NCI-H2171 (cell line): Measurements from ENCODE around the gene ICA1.

Source experiments
- DNase-seq: peaks from one replicate; lab custom pipeline; 2025; lab: John Stamatoyannopoulos, UW

ICA1 gene

DNA sequence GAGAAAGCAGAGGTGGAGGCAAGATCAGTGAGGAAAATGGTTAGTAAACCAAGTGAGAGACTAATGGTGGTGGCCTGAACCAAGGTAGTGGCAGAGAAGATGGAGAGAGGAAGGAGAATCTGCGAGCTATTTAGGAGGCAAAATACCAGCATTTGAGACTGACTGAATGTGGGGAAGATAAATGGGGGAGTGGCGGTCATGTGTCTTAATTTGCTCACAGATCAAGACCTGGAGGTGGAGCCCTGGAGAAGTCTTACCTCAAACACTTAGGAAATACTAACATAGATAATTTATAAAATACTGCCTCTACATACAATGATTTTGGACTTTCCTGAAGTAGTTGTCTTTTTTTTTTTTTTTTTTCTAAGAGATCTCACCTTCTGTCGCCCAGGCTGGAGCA is 34.7 kb downstream of the ICA1 start:
- no peak for DNase-seq

DNA sequence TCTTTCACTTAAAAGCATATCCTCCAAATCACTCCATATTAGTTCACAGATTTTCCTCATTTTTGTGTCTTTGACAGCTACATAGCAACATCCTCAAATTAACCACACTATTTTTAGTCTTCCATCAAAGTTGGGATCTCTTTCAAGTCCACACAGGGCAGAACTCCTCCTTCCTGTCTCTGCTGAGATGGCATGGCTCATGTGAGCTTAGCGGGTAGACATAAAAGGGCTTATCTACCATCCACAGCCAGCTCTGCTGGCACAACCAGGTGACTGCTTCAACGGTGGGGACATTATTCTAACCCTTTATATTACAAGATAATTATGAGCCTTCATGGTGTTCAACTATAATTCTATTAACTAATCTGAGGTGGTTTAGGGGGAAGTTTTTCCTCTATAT is 35.5 kb downstream of the ICA1 start:
- no peak for DNase-seq

DNA sequence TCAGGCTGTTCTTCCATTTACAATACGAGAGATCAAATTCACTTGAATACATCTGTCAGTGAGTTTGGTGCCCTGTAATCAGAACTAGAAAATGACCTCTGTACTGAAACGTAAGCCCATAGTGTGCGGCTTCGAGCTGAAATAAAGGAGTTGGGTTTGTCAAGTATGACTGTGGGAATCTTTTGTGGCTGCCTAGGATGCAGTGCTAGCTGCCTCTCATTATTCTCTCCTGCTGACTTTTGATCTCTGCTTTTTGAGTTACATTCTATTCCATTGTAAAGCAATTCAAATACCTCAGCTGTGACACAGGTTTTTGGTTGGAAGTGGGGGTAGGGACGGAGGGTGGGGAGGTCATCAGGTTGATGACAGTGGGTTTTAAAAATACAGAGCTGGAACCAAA is 40.4 kb downstream of the ICA1 start:
- DNase-seq: no peak

DNA sequence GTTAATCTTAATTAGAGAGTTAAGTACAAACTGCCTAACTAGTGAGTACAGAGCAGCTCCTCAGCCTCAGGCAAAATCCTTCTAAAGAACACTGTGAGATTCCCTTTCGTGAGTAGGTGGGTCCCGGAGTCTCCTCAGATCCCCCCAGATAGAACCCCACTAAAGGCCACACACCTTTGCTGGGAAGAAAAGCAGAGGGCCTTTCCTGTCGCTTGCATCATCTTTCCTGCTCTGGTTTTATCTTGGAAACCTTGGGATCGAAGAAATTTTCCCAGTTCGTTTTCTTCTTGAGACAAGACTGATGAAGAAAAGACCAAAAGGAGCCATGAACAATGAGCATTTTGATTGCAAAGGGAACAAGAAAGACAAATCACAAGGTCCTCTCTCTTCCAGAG is 40.9 kb downstream of the ICA1 start:
- DNase-seq: no peak

DNA sequence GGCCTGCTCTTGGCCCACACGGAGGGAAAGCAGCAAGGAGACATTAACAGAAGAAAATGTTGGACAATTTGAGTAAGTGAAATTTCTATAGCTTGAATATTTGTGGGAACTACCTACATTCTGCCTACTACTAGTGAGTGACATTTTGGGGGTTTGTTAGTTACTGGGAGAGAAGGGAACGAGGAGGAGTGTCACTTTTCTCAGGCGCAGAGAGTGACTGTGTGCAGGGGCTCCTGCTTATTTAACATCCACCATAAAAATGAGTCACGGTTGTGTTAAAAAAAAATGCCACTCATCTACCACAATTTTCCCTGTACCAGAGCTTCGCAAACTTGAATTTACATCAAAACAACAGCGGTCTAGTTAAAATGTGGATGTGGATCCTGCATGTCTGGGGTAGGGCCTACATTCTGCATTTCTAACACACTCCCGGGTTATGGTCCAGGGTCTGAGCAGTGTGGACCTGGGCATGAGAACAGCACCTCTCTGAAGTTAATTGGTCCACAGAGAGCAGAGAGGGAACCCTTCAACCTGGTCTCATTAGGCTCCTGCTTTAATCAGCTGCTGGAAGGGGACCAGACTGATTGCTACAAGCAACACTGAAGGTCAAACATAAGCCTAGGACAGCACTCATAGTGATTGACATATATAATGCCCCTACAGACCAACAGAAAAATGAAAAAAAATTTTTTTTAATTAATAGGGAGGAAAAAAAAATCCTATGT is 41.4 kb downstream of the ICA1 start:
- no peak for DNase-seq

DNA sequence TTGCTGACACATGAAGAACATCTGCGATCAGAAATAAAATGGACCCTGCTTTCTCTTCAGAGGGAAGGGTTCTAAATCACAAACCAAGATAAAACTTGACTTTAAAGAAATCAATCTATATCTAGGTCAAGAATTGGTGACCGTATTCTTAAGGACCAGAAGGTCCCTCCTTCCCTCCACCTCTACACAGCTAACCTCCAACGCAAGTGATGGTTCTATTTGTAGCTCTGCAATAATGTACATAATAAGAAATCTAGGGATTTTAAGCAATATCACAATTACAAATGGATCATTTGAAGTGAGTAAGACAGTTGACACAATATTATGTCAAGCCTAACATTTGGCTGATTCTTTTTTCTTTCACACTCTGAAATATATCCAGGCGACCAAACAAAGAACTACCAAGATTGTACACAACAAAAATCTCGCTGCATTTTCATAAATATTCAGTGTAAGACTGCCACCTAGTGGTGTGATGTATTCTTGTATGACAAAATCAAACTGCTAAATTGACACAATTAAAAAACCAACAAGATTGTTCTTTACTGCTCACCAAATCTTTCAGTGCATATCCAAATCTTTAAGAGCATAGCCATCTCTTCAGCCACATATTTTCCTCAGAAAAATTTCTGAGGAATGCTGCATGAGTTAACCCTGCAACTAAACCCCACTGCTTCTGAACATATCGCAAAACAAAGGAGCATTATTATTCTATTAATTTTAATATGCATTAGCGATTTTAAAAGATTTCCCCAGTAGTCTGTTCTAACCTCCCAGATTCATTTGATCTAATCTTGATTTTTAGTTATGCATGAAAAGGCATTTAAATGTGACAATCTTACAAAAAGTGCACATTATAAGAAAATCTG is 44.5 kb downstream of the ICA1 start:
- DNase-seq: peak; percentile 74

DNA sequence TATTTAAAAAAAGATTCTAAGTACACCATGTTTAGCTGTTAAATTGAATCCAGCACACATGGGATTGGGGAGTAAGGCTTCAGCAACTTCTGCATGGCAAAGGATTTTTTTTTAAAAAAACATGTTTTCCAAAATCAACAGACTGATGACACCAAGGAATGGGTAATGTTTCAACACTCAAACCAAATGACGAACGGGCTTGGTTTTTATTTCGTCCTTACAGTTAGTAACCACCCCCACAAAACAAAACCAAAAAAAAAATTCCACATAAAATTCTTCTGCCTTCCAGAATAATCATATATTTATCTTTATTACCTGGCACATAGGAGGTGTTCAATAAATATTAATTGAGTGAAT is 45.7 kb downstream of the ICA1 start:
- no peak for DNase-seq

DNA sequence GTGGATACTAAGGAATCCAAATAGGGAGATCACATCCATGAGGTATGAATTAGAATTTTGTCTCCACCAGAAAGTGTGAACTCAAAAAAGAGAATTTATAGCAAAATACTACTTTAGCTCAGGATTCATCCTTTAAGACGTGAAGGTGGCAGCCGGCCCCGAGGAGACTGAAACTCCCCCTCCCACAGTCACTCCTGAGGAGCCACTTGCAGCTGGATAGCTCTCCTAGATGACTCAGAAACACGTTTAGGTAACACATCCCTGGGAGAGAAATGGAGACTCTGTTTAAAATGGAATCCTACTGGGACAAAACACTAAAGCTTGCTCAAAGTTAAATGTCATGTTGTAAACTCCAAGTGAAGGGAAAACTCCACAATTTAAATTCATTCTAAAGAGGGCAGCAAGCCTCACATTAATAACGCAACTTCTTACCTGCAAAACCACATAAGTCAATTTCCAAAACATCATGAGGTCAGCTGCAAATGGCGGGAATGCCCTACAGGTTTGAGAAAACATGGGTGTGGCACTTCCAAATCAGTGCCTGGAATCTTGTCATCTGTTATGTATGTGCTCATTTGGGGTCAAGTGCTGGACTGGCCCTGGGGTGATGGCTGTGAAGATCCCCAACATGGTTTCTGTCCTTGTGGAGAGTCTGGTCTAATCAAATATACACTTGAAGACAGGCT is 46.2 kb downstream of the ICA1 start:
- no peak for DNase-seq

DNA sequence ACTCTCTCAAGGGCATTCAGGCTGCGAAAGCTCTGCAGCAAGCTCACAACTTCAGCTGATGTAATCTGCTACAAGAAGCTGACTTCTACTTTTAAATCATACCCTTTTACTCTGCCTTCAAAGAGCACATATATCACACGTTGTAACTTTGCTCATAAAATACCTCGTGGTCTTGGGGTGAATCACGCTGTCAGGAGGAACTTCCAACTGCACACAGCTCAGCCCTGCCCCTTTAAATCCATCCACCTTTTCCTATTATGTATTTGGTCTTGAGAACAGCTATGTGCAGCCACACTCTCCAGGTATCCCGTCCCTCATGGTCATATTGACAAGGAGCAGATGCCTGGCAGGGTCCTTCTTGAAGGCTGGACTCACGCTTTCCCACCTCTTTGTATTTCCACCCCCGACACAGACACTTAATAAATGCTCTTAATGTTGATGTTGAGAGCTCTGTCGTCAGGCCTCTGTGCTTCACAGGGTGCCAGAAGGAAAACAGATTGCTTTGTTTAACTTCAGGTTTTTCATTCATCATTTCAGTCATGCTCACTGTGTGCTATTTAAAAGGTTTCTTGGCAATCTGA is 47.6 kb downstream of the ICA1 start:
- DNase-seq: no peak

DNA sequence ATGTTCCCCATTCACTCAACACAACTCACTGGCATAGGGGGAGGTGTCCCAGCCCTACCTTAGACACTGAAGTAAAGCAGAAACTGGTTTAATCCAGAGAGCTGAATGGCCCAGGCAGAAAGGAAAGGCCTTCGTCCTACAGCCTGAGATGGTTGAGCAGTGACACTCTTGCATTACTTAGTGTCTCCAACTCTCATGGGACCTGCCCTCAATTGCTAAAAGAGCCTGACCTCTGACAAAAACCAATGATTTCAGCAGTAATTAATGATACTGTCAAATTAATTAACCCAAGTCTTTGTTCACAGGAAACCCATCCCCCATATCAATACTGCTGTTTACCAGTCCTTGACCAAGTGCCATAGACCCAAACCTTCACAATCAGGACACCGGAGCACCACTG is 48.6 kb downstream of the ICA1 start:
- no peak for DNase-seq

DNA sequence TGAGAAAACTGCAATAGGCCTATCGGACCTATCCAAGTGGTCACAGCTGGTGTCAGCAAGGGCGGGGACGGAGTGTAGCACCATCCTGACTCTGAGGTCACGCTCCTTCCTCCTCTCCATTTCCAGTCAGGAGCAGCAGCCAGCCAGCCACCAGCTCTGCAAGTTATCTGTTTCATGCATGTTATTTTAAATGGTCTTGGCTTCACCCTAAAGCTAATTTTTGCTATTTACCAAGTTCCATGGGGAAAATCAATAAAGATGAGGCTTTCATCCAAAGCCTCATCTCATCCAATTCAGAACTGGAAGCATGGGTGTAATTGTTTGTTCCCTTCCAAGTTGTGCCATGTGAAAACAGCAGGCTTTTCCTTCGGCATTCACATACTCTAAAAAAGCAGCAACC is 49.3 kb downstream of the ICA1 start:
- DNase-seq: no peak

DNA sequence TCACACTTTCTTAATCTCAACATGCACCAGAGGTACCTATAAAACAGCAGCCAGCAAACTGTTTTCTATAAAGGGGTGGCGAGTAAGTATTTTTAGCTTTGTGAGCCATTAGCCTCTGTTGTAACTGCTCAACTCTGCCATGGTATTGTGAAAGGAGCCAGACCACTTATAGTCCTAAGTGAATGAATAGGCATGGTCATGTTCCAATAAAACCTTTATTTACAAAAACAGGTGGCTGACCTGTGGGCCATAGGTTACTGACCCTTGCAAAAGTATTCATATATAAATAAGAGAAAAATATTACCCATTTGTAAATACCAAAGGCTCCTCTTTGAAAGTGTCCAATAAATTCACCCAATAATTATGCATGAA is 50.3 kb downstream of the ICA1 start:
- DNase-seq: no peak

DNA sequence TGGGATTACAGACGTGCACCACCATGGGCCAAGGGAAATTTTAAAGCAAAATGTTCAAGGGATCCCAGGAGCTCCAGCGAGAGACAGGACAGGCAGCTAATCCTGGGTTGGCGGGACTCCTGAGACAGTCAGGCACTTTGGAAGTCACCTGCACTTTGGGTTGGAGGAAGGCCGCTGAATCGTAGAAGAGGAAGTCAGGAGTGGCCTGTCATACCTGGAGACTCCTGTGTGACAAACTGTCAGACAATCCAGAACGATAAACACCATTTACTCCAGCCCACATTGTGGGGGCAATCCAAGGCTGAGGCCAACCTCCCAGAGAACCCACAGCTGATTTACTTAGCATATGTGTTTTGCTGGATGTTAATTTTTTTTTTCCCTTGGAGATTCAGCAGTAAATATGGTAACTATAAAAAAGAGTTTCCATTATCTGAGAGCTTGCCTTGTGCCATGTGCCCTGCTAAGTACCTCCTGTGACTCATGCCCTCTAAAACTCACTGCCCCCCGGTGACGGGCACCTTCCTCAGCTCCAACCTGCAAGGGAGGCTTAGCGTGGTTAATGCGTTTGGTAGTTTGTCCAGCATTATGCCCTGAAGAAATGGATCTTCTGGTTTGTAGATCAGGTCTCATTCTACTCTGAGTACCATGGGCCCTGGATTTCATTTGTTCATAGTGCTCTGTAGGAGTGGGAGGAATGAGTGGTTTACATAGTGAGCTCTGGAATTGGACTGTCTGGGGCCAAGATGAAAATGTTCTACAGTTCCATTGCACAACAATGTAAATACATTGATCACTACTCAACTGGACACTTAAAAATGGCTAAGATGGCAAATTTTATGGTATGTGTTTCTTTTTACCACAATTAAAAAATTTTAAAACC is 50.9 kb downstream of the ICA1 start:
- DNase-seq: no peak

DNA sequence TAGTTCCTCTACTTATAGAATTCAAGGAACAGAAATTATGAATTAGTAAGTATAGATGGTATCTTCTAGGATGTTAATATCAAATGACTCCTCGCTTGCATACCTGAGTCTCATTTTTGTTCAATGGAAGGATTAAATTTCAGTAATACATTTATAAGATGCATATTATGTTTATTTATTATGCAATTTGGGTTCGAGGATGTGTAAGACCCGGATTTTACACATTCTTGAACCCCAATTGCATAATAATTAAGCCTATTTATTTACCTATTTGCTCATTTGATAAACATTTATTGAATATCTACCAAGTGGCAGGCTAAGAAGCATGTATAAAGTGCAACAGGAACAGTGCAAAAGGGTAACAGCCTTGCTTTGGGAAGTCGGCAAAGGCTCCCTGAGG is 52.6 kb downstream of the ICA1 start:
- DNase-seq: no peak

DNA sequence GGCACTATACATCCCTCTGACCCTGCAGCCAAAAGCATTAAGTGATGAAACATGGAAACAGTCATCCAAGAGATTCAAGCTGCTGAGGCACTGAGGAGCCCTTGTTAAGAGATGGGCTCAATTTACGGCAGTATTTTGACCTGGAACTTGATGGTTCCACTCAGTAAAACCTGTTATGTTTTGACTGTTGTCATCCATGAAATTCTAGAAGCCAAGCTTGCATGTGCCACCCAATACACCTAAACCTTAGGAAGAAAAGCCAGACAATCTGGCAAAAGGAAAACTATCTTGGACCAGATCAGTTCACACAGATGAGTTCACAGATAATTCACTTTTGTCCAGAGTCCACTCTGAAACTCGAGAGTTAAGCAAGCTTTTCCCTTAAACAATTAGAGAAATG is 53.2 kb downstream of the ICA1 start:
- no peak for DNase-seq

DNA sequence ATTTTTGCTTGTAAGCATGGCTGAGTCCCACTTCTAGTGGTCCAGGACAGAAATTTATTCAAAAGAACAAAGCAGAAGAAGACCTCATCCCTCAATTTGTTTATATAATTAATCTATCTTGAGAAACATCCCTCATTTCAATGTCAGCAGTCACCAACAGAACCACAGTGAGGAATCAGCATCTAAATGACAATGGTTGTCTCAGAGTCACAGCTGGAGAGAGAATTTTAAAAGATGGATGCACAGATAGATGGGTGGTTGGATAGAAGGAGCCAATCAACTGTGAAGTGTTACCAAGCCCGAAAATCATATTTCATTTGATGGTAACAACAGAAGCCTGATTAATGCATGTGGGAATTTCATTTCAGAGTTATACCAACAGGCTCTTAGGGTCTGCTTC is 55.0 kb downstream of the ICA1 start:
- DNase-seq: no peak

DNA sequence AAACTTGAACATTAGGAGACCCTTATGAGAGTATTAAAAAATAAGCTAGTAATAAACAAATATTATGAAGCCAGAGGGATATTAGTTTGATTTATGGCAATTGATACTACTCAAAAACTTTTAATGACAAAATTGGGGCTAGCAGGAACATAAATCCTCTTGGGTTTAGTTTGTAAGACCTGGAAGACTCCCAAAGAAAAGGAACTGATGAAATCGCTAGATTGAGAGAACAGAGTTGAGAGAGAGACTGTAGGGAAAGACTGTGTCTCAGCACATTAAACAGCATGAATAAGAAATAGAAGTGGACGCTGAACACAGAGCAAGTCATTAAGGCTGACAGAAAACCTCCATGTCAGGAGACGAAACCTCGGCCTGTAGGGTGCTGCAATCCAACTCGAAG is 56.4 kb downstream of the ICA1 start:
- no peak for DNase-seq

DNA sequence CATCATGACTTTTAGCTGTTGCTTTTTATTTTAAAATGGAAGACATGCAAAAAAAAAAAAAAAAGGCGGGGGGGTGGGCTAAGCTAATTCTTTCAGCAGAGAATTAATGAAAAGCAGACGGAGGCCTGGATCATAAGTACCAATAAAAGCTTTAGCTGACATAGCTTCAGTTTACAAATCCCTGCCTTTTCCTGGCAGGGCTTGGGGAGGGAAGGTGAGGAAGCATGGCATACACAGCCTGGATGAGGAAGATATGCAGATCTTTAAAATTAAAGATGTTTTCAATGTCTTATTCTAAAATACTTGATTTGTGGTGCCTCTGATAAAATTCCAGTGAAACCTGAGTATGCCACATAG is 57.0 kb downstream of the ICA1 start:
- no peak for DNase-seq

DNA sequence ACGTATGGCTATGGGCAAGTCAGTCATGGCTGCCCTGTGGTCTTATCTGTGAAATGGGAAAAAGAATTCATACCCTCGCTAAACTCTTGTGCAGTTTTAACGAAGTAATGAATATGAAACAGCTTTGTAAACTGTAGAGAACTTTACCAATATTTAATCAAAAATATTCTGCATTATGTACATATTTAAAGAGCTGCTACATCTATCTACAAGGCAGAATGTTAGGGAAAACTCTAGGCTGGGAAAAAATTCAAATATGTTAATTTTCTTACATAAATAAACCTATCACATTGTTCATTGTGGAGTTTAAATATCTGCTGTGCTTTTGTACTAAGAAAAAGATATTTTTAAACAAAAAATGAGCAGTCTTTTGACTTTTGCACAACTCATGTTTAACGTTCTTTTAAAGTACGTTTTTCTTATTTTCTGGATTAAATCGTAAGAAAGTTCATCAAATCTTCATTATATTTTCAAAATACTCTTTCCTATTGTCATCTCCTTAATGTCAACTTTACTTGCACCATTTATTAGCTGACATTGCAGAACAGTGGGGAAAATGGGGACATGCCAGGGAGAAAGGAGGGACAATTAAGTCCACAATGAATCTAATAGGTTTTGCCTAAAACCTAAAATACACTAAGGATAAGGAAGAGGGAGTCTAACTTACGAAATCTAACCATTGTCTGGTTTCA is 57.5 kb downstream of the ICA1 start:
- no peak for DNase-seq

DNA sequence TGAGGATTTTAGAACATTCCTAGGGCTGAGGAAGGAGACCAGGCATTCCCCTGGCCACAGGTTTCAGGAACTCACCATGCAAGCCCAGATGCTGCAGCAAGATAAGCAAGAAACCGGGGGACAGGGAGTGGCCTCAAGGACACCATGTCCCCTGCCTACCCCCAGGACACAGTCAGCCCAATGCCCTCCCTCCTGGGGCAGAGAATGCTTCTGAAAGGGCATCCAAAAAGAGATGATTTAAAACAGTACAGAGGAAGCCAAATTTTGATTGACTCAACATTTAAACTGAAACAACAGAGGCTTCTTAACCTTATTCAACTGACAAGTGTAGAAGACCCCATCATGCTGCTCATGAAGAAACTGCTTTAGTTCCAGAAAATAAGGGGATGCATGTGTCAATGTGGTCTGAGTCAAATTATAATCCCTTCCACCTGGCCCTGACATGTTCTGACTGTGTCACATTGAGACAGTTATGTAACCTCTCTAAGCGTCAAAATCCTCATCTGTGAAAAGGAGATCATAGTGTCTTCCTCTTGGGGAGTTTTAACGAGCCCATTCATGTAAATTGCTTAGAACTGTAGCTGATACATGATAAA is 60.0 kb downstream of the ICA1 start:
- no peak for DNase-seq

DNA sequence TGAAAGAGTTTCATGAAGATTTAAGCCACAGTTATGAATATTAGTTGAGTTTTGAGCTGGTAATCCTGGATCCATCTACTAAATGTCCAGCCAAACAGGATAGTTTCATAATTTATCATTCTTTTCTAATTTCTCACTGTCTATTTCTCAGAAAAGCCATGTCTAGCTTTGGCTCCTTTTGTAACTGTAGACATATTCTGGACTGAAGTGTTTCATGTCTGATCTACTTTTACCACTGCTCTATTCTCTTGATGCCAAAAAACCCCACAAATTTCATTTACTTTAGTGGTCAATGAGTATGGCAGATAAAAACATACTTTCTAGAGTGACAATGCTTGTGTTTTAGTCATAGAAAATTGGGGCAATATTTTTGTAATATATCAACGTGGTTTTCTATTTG is 61.2 kb downstream of the ICA1 start:
- no peak for DNase-seq
